HG02870 (cell line): ENCODE data around the gene ITGA3.
"Not testable (repeated sequence)": the region's sequence is repeated elsewhere in the genome, so short reads cannot be mapped to it uniquely, and the experiment has no call there.

ENCODE experiments used
- ATAC-seq: cut with Tn5 transposase; IDR thresholded peaks from one replicate; pipeline ENCODE4 v1.9.1; 2021; ENCODE audit warnings: mild to moderate bottlenecking, moderate library complexity; ENCODE audit not compliant: unreplicated experiment

The ITGA3 gene

DNA sequence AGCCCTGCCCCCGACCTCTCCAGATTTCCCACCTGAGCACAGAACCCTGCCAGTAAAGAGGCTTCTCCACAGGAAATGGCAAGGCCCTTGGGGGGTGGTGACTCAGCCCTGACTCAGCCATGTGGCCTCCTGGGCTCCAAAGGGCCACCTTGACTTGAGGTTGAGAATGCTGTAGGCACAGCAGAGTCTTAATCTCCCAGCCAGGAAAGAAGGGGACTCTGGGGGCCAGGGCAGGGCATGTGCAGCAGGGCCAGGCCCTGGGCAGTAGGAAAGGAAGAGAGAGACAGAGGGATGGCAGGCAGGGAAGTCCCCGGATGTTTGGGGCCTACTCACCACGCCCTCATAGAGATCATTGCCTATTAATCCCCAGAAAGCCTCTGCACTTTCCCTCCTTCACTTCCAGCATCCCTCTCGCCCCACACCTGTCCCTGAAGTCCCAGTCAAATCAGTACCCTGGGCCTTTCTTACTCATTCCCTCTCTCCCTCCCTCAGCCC lies 4.8 kb upstream of the ITGA3 start:
- ATAC-seq, result no peak

DNA sequence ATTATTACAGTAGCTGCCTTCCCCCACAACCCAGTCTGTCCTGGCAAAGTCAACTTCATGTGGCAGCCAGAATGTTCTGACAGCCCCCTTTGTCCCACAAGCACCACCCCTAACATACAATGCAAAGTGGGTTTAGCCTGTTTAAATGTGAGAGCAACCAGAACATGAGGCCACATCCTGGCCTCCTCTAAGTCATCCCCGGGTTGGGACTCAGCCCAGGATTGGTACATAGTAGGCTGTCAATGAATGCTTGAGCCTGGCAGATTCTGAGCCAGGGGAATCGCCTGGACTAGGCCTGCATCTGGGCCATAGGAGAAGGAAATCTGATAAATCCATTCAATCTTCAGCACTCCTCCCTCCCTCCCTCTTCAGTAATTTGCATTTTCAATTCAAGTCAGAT lies 4.3 kb upstream of the ITGA3 start:
- ATAC-seq, result no peak

DNA sequence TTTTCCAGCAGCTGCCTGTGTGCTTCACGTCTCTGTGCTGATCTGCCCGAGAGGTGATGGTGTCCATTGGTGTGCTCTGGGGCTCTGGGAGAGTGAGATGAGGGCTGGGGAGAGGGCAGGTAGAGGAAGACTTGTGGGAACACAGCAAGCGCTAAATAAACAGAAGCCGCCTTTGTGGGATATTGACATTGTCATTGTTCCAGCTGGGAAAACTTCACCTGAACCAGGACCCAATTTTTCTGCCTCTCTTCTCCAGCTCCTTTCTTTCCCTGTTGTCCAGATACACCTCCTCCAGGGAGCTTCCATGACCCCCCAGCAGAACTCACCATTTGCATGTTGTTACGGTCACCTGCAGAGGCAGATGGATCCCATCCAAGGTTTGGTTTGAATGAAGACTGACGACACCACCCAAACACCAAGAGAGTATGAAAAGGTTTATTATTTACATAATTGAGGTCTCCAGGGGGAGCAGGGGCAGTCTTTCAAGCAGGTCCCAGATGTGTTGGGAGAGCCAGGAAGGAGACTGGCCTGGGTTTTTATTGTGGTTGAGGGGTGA lies 3.6 kb upstream of the ITGA3 start:
- ATAC-seq, result no peak

DNA sequence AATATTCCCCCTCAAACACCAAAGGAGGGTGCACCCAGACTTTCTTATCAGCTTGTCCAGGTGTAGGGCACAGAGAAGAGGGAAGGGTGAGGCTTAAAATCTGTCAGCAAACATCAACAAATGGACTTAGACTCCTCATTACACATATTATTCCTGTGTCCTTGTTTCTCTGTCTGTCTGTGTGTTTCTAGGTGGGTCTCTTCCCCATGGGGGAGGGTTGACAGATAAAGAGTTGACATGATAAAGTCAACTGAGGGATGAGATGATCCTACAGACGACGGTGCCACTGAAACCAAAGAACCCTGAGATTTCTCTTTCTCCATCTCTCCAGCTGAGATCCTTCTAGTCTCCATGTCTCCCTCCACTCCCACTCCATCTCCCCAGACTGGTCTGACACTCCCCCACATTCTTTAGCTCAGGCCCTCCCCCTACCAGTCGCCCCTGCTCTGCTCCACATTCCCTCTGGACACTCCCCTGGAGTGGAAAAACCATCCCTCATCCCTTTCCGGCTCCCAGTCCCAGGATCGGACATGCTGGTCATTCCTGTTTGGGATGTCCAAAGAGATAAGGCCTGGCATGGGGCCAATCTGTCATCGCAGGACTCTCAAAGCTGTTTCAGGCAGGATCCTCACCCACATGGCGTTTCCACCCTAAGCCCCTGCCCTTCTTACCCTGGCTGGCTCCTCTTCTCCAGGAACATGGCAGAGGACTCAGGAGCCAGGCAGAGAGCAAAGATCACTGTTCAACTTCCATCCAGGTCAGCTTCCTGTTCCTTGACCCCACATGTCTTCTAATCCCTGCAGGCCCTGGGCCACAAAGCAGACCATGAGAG lies 2.9 kb upstream of the ITGA3 start:
- ATAC-seq, result no peak

DNA sequence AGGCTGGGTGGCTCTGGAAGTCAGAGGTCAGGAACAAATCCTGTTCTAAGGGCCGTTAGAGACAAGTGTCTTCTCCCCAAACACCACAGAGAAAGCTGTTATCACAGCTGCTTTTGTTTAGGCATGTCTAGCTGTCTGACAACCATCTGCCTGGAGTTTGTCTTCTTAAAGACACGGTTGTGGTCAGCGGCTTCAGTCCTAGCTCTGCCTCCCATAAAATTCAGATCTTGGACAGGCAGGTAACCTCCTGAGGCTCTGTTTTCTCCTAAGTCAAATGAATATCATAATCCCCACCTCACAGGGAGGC lies 2.3 kb upstream of the ITGA3 start:
- no peak for ATAC-seq

DNA sequence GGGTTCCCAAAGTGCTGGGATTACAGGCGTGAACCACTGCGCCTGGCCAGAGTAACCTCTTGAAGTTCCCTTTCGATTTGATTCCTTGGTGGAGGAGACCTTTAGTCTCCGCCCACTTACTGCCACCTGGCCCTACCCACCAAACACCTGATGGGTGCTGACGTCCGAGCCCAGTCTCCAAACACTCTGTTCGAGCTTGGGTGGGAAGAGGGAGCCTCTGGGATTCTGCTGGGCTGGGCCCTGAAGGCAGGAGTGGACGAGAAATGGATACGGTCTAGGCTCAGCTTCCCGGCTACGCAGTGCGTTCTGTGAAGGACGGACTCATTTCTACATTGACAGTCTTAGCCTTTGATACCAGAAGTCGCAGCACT lies 870 bp upstream of the ITGA3 start:
- no peak for ATAC-seq

DNA sequence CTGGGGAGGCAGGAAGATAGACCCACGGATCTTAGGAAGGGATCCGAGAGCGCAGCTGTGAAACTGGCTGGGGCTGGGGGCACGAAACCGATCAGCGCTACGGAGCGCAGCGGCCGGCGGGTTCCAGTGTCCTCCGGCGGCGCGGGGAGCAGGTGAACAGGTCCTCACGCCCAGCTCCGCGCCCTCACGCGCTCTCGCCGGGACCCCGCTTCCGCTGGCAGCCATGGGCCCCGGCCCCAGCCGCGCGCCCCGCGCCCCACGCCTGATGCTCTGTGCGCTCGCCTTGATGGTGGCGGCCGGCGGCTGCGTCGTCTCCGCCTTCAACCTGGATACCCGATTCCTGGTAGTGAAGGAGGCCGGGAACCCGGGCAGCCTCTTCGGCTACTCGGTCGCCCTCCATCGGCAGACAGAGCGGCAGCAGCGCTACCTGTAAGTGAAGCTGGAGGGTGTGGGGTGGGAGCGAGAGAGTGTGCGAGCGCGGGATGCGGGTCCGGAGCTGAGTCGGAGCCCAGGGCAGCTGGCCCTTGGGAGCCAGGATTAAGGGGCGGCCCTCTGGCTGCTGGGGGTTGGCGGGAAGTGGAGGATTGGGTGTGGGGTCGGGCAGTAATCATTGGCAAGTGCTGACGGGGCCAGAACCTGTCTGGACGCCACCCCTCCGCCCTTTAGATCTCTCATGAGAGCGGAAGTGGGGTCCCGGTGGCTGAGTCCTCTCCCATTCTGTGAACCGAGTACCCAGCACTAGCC lies 479 bp downstream of the ITGA3 start:
- ATAC-seq, result peak; percentile 46

DNA sequence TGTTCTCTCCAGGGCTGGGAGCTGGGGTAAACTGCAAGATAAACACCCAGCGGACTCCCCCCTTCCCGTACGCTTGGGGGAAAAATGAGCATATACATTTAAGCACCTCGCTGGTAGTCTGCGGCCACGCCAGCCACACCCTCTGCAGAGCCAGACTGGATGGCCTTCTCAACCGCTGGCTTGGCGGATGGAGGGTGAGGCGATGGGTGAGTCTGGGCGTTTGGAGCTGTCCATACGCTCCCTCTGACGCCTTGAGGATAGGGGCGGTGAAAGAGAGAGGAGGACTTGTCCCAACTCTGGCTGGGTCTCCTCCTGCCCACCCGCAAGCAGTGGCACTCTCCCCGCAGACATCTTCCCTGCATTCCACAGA lies 1.0 kb downstream of the ITGA3 start:
- no peak for ATAC-seq

DNA sequence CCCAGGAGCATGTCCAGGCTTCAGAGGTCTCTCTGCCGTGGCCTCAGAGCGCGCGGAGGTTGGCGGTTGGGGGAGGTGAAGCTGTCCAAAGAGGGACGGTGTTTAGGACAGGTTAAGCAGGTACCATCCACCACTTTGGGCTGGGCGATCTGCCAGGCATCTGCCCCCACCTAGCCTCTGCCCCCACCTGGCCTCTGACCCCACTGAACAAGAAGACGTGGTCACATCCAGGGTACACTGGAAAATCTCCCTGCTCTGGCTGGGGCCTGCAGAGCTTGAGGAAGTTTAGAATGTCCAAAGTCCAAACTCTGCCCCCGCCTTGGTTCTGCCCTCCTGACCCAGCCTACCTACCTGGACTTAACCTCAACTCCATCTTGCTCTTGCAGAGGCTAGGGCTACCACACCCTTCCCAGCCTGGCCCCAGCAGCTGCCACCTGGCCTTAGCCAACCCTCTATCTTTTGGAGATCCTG lies 1.6 kb downstream of the ITGA3 start:
- ATAC-seq, result no peak

DNA sequence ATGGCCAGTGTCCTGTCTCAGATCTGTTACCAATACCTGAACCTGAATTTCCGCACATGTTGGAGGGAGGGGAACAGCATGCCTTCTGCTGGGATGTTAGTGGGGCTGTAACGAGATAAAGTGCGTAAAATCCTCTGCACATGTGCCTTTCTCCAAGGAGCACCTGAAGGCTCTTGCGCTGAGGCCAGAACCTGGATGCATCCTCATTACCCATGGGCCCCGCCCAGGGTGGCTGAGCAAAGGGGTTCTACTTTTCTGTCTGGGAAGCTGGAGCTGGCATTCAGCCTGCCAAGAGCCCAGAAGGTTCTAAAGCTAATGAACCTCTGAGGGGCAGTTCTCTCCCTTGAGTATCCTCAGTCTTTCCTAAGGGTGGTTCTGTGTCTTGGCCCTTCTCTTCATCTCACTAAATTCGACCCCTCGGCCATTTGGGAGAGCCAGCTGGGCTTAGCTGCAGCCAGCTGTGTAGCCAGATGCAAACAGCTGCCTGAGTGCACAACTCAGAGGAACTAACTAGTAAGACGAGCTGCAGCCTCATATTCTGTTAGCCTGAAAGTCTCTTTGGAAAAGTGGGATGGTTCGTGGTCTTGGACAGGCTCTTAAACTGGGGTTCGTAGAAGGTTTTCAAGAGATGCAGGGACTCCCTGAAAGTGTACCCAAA lies 2.5 kb downstream of the ITGA3 start:
- ATAC-seq, result no peak

DNA sequence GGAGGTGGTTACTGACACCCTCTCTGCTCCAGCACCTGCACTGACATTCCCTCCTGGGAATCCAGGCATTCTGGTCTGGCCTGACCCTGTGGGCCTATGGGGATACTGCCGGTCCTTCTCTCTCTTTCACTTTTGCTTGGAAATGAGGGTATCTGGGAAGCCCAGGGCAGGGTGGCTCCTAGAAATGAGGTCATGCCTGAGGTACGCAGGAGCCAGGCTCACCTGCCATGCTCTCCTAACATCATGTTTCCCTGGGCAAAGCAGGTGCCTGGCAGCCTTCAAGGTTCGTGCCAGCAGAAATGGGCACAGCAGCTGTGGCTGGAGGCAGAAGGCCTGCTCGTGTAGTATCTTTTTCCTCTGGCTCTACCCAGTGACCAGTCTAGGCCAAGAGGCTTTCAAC lies 3.3 kb downstream of the ITGA3 start:
- ATAC-seq, result no peak

DNA sequence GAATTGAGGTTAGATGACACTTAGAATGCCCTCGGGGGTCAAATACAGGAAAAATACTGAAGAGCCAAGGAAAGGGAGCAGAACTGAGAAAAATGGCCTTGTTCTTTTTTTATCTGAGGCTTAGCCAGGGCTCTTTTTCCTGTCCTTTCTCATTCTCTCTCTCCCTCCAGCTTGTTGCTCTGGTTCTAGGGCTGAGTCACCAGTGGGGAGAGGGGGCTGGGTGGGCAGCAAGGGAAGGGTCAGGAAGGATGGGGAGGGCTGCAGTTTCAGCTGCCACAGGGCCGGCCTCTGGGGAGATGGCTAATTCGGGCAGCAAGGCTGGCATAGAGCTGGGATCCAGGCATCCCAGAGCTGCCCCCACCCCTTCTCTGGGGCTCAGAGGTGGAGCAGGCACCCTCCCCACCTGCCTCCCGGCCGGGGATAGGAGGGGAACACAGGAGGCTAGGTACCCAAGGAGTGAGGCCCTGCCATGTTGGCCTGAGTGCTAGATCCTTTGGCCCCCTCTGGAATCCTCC lies 3.9 kb downstream of the ITGA3 start:
- ATAC-seq, result no peak

DNA sequence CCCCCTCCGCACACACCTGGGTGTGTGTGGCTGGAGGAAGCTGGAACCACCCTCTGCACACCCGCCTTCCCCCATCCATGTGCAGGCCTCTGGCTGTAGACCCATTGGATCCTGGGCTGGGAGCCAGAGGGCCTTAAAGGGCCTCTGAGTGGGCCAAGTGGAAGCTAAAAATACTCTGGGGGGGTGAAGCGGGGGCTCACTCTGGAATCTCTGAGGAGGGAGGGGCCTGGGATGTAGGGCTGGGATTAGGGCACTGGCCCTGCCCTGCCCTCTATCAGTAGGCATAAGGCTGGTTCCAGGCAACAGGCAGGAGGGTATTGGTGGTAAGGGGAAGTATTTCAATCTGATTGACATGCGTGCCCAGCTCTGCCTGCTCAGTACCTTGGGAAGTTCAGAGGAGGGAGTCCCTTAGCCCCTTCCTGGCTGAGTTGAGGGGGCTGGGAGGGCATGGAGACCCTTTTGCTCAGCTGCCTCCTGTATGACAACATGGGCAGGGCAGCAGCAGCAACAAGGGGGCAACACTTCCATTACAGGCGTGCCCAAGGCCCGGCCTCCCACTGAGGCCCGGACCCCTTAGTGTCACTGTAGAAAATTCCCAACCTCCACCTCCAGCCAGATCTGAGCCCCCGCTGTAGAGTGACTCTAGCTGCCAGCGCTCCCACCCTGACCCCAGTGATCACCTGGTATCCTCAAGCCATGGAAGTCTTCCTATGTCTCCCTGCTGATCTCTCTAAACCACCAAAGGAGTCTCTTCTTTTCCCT lies 5.2 kb downstream of the ITGA3 start:
- no peak for ATAC-seq

DNA sequence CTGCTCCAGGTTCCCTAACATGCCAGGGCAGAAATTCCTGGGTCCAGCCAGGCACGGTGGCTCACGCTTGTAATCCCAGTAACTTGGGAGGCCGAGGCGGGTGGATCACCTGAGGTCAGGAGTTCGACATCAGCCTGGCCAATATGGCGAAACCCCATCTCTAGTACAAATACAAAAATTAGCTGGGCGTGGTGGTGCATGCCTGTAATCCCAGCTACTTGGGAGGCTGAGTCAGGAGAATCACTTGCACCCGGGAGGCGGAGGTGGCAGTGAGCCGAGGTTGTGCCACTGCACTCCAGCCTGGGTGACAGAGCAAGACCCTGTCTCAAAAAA lies 5.8 kb downstream of the ITGA3 start:
- not testable (repeated sequence) for ATAC-seq

DNA sequence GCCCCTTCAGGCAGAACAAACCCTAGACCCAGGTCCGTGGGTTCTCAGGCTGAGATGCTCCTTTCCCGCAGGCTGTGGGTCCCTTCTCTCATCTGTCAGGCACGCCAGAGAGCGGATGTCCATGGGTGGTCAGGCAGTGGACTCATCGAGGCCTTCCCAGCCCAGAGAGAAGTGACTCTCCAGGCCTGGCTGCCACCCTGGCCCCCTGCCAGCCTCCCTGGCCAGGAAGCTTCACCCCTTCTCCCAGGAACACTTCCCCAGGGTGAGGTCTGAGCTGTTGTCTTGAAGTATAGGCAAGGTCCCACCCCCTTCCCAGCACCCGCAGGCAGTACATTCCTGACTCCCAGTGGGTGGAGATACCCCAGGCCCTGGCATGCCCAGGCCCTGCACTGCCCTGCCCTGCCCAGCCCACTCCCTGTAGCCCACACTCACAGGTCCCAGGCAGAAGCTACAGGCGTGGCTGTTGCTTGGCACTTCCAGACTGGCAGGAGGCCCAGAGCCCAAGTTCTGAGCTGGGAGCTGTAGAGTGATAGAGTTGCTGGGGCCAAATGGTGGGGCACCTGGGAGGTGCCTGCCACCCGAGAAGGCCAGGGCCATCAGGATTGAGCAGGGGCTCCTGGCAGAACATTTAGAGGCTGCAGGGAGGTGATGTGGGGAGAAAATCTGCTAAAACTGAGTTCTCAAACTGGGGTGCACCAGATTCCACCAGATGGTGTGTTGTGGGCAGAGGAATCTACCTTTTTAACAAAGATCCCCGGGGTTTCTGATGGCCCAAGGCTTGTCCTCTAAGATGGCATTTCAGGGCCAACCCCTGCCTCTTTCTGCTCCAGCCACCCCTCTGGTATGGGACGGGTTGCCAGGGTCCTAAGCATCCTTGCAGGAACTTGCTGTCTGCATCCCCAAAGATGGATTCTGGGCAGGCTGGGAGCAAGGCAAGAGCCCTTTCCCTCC lies 6.7 kb downstream of the ITGA3 start:
- ATAC-seq, result no peak

DNA sequence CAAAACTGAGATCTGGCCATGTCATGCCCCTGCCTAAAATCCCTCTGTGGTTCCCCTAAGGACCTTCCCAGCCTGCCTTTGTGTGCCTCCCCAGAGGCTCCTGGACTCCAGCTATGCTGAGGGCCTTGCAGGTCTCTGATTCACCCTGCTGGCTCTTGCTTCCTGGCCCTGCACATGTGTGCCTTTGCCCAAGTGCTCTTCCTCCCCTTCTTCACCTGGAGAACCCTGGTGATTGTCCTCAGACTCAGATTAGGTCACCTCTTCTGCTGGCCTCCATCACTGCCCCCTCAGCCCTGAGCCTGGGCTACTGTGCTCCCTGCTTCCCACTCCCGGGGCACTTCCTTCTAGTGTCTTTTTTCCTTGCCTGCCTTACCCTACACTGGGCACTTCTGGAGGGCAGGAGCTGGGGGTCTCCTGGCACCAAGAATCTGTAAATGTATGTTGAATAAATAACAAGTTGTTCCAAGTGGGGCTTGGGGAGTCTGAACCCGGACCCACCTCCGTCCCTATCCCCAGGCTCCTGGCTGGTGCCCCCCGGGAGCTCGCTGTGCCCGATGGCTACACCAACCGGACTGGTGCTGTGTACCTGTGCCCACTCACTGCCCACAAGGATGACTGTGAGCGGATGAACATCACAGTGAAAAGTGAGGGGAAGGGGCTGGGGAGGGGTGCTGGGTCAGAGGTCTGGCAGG lies 7.8 kb downstream of the ITGA3 start:
- no peak for ATAC-seq

DNA sequence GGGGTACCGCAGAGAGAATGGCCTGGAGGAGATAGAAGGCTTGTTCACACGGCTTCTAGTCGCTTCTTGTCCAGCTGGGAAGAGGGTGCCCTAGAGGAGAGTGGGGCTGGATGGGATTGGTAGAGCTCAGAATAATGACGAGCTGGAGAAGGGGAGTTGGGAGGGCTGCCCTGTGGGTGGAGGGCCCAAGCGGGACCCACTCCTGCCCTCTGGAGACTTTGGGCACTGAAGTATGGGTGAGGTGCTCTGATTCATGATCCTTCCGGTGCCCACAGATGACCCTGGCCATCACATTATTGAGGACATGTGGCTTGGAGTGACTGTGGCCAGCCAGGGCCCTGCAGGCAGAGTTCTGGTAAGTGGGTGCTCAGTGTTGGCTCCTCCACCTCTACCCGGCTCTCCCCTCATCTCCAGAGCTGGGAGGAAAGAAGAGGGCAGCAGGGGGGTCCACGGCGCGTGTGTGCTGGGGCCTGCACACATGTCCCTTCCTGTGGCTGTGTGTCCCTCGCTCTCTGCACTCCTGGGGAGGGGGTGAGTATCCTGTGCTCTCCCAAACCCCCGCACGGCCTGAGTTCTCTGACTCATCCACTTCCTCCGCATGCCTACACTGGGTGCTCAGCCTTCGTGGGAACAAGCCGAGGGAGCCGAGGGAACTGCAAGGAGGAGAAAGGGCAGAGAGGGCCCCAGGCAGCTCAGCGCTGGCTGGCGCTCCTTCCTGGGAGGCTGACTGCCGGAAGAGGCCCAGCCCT lies 8.5 kb downstream of the ITGA3 start:
- ATAC-seq, result no peak

DNA sequence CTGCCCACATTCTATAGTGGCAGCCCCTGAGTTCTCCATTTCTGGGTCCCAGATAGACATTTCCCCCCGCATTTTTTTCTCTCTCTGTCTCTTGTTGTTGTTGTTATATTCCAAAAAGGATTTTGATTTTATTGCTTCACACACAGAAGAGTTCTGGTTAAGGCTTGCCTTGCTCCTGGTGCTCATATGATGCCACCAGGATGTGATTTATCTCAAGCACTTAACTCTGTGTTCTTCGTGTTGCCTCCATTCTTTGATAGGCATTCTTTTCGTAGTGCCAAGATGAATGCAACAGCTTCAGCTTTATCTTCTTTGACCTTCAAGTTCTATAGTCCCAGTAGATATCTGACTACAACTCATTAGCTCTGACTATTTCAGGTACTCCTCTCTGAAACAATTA lies 9.1 kb downstream of the ITGA3 start:
- no peak for ATAC-seq
